Endometrium (tissue), 2 donors: ENCODE measurements around the gene SLC29A3.
"Not testable (repeated sequence)": the region's sequence is repeated elsewhere in the genome, so short reads cannot be mapped to it uniquely, and the experiment has no call there.

Experiments used
- FAIRE-seq: peaks from 2 replicates; lab custom pipeline; 2012; peaks lifted over from hg19 to GRCh38; lab: Jason Lieb, UNC
- donor health status: control.
- donor health status: control.

Gene SLC29A3

GRCh38 chr10:71319042-71319799, at the start of gene SLC29A3:
SLC29A3 (plus strand) TSS chr10:71319259; CDS start chr10:71319310, 51 bp downstream.
- no peak for FAIRE-seq

- no peak for FAIRE-seq
These were observed 49.5 kb upstream of the SLC29A3 start for GRCh38 chr10:71269301-71270288.

GRCh38 chr10:71270301-71271220, 48.5 kb upstream of the SLC29A3 start:
- FAIRE-seq, result no peak

GRCh38 chr10:71271662-71272055, 47.4 kb upstream of the SLC29A3 start:
- FAIRE-seq, result no peak

- no peak for FAIRE-seq
These were observed 46.8 kb upstream of the SLC29A3 start for GRCh38 chr10:71272056-71272771.

- FAIRE-seq, result not testable (repeated sequence)
These were observed 46.1 kb upstream of the SLC29A3 start for GRCh38 chr10:71272974-71273373.

- no peak for FAIRE-seq
These were observed 45.6 kb upstream of the SLC29A3 start for GRCh38 chr10:71273506-71273905.

- FAIRE-seq, result no peak
These were observed 43.9 kb upstream of the SLC29A3 start for GRCh38 chr10:71274901-71275796.

- no peak for FAIRE-seq
These were observed 42.2 kb upstream of the SLC29A3 start for GRCh38 chr10:71276873-71277272.

- FAIRE-seq, result no peak
These were observed 41.0 kb upstream of the SLC29A3 start for GRCh38 chr10:71277914-71278665.

GRCh38 chr10:71278691-71279588, 40.1 kb upstream of the SLC29A3 start:
- FAIRE-seq, result no peak

- no peak for FAIRE-seq
These were observed 39.4 kb upstream of the SLC29A3 start for GRCh38 chr10:71279590-71280170.

GRCh38 chr10:71280216-71280615, 38.8 kb upstream of the SLC29A3 start:
- FAIRE-seq, result no peak

GRCh38 chr10:71280825-71281224, 38.2 kb upstream of the SLC29A3 start:
- FAIRE-seq, result no peak

- FAIRE-seq, result no peak
These were observed 37.3 kb upstream of the SLC29A3 start for GRCh38 chr10:71281646-71282322.

GRCh38 chr10:71282323-71282680, 36.8 kb upstream of the SLC29A3 start:
- FAIRE-seq, result no peak

GRCh38 chr10:71283410-71283809, 35.6 kb upstream of the SLC29A3 start:
- FAIRE-seq, result no peak
